Suprapubic skin (tissue), 4 donors: ENCODE data around the gene YTHDF2. TPM values are rescaled to one million over a fixed set of nuclear protein-coding genes. Genes with fewer than 3 reads are reported as not detected.
"Not testable (repeated sequence)": the region's sequence is repeated elsewhere in the genome, so short reads cannot be mapped to it uniquely, and the experiment has no call there.

Experiments
- DNase-seq, 2 donors: peaks; one replicate each; pipeline ENCODE4 v3.0.0-alpha.2; 2019; ENCODE audit warnings: low spot score in 2 of 2
- H3K27ac ChIP-seq: fragments of 200-600 bp; sonication (generic); one replicate; pipeline ENCODE4 v1.5.1; 2019
- H3K27me3 ChIP-seq: fragments of 200-600 bp; sonication (generic); one replicate; pipeline ENCODE4 v1.5.1; 2019
- H3K36me3 ChIP-seq: fragments of 200-600 bp; sonication (generic); one replicate; pipeline ENCODE4 v1.5.1; 2019
- H3K4me1 ChIP-seq: fragments of 200-600 bp; sonication (generic); one replicate; pipeline ENCODE4 v1.5.1; 2019
- H3K4me3 ChIP-seq: fragments of 200-600 bp; sonication (generic); one replicate; pipeline ENCODE4 v1.5.1; 2019; ENCODE audit warnings: mild to moderate bottlenecking
- H3K9me3 ChIP-seq: fragments of 200-600 bp; sonication (generic); one replicate; pipeline ENCODE4 v1.5.1; 2019
- CTCF ChIP-seq, 2 donors: fragments of 200-600 bp in 1 of 2; fragments of 450-650 bp in 1 of 2; sonication (generic) in 1 of 2; IDR thresholded peaks; one replicate each; pipeline ENCODE4 v1.5.1; 2016 to 2019; ENCODE audit warnings: antibody characterized with exemption in 2 of 2, mild to moderate bottlenecking in 1 of 2, moderate library complexity in 1 of 2
- EP300 ChIP-seq: sonication (generic); formaldehyde crosslinking; IDR thresholded peaks from one replicate; pipeline ENCODE4 v1.6.1; 2017; ENCODE audit warnings: antibody characterized with exemption
- POLR2A ChIP-seq, 2 donors: fragments of 450-650 bp; IDR thresholded peaks; one replicate each; pipeline ENCODE4 v1.6.1; 2017; ENCODE audit warnings: antibody characterized with exemption in 2 of 2, mild to moderate bottlenecking in 2 of 2, moderate library complexity in 2 of 2
- POLR2AphosphoS5 ChIP-seq, 3 donors: sonication (generic); formaldehyde crosslinking; IDR thresholded peaks; one replicate each; pipeline ENCODE4 v1.6.1; 2017; ENCODE audit warnings: antibody characterized with exemption in 3 of 3
- WGBS: methylation state at CpG from one replicate; pipeline ENCODE4 v1.1.5; 2018; 5-methylcytosine and 5-hydroxymethylcytosine counted together
- total RNA-seq, 4 donors: library from RNA; depleted of rRNA; stranded (reverse); fragments of >200 nt; gene quantifications; one replicate each; pipeline ENCODE4 v1.1.0, GENCODE V29; 2016

YTHDF2 gene
- total RNA-seq, 4 donors from 2014 or later: 64.8 to 120 (median 84.9) TPM

DNA sequence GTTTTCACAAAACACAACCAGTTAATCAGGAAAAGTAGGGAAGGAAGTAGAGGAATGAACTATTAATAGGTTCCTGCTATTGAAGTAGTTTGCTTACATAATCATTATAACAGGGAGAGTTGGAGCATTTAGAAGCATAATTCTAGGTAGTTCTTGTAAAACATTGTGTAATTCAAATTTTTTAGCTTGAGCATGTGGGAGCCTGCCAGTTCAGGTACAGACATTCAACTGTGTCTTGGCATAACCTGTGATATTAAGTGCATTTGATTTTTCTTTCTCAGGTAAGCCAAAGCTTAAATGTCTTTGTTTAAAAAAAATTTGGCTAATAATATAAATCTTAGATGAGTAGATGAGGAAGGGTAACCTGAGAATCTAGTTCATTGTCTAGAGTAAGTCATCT lies 3.4 kb downstream of the YTHDF2 start:
- no peak for TF ChIP-seq POLR2A (IDR thresholded peaks at IDR 0.05)
- TF ChIP-seq POLR2AphosphoS5 (IDR thresholded peaks at IDR 0.05): no peak
- no peak for TF ChIP-seq EP300
- no peak for TF ChIP-seq CTCF (IDR thresholded peaks at IDR 0.05)
- Histone ChIP-seq H3K4me1 (peaks cover 77% of the 10 kb centered on the region), H3K4me3 (peak overlapping the region; percentile 2), H3K36me3 (peaks cover 54% of the 10 kb centered on the region), H3K9me3 (no peaks in the 10 kb centered on the region), H3K27me3 (no peaks in the 10 kb centered on the region), H3K27ac (no peak overlapping the region)
- DNase-seq: no peak

DNA sequence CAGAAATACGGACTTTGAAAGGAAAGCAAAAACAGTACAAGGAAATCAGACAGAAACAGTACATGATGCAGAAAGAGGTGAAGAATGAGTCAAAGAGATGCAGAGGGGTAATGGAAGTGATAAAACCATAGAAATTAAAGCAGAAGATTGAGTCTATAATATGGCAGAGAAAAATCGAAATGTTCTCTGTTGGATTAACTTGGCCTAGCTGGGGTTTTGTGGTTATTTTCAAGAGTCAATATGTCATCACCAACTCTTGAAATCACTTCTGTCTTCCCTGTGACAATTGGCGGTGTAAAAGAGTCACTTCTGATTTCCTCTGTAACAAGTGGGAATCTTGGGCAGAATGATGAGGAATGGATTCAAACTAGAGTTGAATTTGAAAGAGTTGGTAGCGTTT lies 7.4 kb downstream of the YTHDF2 start:
- TF ChIP-seq POLR2A (IDR thresholded peaks at IDR 0.05) (no peak), EP300 (no peak), CTCF (IDR thresholded peaks at IDR 0.05) (no peak), POLR2AphosphoS5 (IDR thresholded peaks at IDR 0.05) (no peak)
- Histone ChIP-seq H3K9me3 (no peaks in the 10 kb centered on the region), H3K4me1 (peaks cover 82% of the 10 kb centered on the region), H3K27ac (no peak overlapping the region), H3K36me3 (peaks cover 65% of the 10 kb centered on the region), H3K27me3 (no peaks in the 10 kb centered on the region), H3K4me3 (no peak overlapping the region)
- WGBS: 79% methylated on average over 4 of the region's 4 CpGs
- no peak for DNase-seq

- Histone ChIP-seq H3K4me3 (no peak overlapping the region), H3K9me3 (no peaks in the 10 kb centered on the region), H3K27ac (no peak overlapping the region), H3K27me3 (no peaks in the 10 kb centered on the region), H3K36me3 (peaks cover 58% of the 10 kb centered on the region), H3K4me1 (peaks cover 79% of the 10 kb centered on the region)
- no peak for DNase-seq
- TF ChIP-seq CTCF (IDR thresholded peaks at IDR 0.05): no peak
- TF ChIP-seq POLR2AphosphoS5 (IDR thresholded peaks at IDR 0.05): no peak
- no peak for TF ChIP-seq EP300
- TF ChIP-seq POLR2A (IDR thresholded peaks at IDR 0.05): no peak
- 95% methylated on average over 6 of the region's 6 CpGs for WGBS
These were observed 9.0 kb downstream of the YTHDF2 start for GRCh38 chr1:28745653-28746173.

- no peak for TF ChIP-seq CTCF (IDR thresholded peaks at IDR 0.05)
- TF ChIP-seq POLR2AphosphoS5 (IDR thresholded peaks at IDR 0.05): no peak
- TF ChIP-seq EP300: no peak
- no peak for TF ChIP-seq POLR2A (IDR thresholded peaks at IDR 0.05)
- Histone ChIP-seq H3K27me3 (no peaks in the 10 kb centered on the region), H3K4me3 (no peak overlapping the region), H3K9me3 (no peaks in the 10 kb centered on the region), H3K4me1 (peaks cover 74% of the 10 kb centered on the region), H3K27ac (no peak overlapping the region), H3K36me3 (peaks cover 25% of the 10 kb centered on the region)
- WGBS: 72% methylated on average over 5 of the region's 5 CpGs
- DNase-seq: no peak
These were observed 13.6 kb downstream of the YTHDF2 start for GRCh38 chr1:28750330-28750729.

DNA sequence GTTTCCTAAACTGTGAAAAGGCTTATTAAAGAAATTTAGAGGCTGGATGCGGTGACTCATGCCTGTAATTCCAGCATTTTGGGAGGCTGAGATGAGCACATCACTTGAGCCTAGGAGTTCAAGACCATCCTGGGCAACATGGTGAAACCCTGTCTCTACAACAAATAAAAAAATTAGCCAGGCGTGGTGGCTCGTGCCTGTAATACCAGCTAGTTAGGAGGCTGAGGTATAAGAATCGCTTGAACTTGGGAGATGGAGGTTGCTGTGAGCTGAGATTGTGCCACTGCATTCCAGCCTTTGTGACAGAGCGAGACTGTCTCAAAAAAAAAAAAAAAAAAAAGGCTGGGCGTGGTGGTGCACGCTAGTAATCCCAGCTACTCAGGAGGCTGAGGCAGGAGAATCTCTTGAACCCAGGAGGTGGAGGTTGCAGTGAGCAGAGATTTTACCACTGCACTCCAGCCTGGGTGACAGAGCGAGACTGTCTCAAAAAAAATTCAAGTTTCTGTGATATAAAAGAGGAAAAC lies 14.1 kb downstream of the YTHDF2 start:
- 79% methylated on average over 8 of the region's 8 CpGs for WGBS
- Histone ChIP-seq H3K4me1 (peaks cover 74% of the 10 kb centered on the region), H3K36me3 (peaks cover 20% of the 10 kb centered on the region)
- not testable (repeated sequence) for H3K4me3 ChIP-seq, H3K27ac ChIP-seq, H3K27me3 ChIP-seq, DNase-seq, H3K9me3 ChIP-seq
